Stimulated activated CD8-positive, alpha-beta memory T cell treated with anti-CD3 and anti-CD28 coated beads, Interleukin-15, amount 100 ng/mL, for 24 hours (primary cell): ENCODE measurements around the gene HSPA4.
A peak's percentile ranks its signal among the peaks of the same experiment; 100 is the strongest.
"Not testable (repeated sequence)": the region's sequence is repeated elsewhere in the genome, so short reads cannot be mapped to it uniquely, and the experiment has no call there.

Experiments
- DNase-seq: peaks from one replicate; pipeline ENCODE4 v3.0.0-alpha.2; 2020; ENCODE audit warnings: low read depth

HSPA4 gene

DNA sequence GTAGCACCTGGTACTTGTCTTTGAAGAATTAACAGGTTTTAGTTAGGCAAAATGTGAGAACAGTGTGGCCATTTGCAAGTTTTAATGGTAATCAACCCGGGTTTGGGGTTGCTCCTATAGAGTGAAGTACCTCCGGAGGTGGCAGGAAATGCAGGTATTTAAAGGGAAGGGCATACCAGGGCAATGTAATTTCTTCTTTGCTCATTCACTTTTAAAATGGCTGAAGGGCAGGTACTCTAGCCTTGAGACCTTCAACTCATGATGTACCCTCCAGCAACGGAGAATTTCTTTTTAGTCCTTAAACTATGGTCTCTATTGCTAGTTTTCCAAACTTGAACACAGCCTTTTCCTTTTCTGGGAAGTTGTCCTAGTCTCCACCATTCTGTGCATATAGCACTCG is 1.3 kb upstream of the HSPA4 start:
- no peak for DNase-seq

DNA sequence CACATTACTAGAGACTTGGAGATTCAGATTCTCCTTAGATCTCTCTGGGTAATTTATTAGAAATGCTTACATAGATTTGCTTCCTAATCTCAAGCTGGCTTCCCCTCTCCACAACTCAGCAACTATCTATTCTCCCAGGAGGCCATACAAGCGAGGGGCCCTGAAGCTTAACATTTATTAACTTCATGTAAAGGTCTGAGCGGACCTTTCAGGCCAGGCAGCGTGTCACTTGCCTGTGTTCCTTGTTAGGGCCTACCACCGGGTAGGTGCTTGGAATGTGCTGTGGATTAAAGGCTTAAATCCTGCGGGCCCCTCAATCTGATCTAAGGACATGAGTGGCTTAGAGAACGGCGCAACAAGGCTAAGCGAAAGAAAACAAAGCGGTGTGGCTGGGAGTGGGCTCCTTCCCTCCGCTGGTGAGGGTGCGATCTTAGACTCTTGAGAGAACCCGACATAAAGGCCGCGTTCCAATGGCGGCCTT is 712 bp upstream of the HSPA4 start:
- no peak for DNase-seq

DNA sequence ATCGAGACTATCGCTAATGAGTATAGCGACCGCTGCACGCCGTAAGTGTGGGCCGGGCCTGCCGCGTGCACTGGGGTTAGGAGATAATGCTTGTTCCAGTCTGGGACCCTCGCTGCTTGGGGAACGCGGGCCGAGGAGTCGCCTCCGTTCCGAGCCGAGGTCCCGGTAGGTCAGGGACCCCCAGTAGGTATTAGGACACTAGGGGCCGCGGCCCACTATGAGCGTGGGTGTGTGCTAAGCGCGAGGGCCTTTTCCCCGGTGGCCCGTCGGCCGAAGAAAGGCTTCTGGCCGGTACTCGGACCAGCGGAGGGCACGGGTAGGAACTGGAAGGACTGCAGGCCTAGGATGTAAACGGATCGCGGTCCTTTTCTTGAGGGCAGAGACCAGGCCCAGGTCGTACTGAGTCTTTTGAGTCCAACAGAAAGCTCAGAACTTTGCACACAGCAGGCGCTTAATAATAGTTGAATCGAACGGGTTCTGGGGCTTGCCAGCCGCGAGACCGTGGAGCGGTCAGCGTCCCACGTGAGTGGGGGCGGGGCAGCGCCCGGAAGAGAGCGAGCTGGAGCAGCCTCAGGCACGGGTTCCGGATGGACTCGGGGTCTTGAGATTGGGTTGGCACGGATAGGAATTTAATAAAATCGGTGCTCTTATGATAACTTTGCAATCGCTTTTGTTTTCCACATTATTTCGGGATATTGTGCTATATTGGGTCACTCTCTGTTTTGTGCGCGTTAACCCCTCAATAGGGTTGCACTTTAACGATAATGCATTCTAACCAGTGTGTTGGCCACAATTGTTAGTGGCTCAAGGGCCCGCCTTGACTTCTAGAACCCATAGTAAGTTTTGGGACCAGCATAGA is 733 bp downstream of the HSPA4 start:
- peak; percentile 36 for DNase-seq

DNA sequence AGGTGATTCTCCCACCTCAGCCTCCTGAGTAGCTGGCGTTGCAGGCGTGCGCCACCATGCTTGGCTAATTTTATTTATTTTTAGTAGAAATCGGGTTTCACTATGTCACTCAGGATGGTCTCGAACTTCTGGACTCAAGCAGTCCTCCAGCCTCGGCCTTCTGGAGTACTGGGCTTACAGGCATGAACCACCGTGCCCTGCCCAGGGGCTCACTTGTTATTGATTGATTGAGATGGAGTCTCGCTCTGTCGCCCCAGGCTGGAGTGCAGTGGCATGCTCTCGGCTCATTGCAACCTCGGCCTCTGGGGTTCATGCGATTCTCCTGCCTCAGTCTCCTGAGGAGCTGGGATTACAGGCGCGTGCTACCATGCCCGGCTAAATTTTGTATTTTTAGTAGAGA is 1.6 kb downstream of the HSPA4 start:
- DNase-seq = no peak

DNA sequence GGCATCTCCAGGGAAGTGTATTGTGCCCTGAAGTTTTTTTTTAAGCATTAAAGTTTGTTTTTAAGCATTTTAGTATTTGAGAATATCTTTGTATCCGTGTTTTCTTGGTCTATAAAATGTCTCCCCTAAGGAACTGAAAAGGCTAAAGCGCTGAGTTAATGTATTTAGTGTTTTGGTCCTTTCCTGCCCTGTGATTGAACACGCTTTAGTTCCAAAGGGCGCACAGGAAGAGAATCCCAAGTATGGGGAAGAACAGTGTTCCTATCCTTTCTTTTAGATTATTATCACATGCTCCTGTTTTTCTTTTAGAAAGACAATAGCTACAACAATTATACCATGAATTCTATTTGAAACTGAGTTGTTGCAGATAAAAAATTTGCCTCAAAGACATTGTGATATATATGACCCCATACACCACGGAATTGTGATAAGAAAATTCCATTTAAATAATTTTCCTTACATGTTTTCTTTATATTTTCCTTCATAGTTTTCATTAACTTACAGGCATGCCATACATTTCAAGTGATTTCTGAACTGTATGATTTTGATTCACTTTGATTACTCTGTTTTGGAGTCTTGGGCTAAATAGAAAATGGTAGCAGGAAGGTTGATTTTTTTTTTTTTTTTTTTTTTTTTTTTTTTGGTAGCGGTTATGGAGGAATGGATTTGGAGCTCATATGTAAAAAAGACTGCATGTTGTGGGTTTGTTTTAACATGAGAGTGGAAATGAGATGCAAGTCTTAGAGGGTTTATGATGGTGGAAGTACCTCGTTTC is 3.1 kb downstream of the HSPA4 start:
- DNase-seq = no peak

DNA sequence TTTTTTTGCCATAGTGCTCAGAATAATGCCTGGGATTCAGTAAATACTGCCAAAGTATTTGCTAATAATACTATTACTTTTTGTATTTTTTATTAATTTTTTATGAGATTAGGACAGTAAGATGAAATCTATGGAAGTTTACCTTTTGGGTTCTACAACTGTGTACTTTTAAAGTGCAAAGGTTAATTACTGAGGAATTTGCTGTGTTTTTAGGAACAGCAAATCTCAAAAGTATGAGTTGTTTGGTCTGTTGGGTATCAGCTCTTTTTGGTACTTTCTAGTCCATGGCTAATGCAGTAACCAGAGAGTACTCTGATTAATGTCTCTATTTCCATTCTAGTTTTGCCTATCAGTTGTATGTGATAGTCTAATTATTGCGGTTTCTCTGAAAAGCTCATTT is 5.1 kb downstream of the HSPA4 start:
- DNase-seq = no peak

DNA sequence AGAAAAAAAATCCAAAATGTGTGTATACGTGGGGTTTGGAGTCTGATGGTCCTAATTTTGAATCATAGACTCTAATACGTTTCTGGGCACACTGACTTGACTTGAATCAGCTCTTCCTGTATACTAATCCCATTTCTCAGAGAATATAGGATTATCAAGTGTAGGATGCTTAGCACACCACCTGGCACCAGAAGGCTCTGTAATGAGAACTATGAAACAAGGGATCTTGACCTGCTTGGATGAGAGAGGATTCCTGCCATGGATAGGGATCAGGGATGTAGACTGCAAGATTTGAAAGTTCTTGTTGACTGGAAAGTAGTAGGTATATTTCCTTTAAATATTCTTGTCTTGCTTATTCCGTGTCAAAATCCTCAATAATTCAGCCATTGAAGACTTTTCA is 7.8 kb downstream of the HSPA4 start:
- no peak for DNase-seq

DNA sequence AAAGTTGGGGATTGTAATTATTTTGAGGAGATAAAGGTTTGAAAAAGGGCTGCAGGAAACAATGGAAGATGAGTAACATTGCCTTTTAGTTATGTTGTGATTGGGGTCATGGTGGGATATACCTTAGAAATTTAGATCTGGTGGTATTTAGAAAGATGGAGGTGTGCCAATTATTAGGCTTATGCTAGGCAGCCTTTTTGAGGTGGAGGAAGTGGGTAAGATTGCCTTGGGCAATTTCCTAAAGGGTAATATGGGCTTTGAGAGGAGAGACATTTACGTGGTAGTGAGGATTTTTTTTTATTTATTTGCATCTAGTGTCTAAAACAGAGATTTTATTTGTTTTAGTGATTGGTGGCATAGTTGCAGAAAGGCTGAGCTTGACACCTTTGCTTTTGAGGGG is 10.5 kb downstream of the HSPA4 start:
- DNase-seq = no peak

DNA sequence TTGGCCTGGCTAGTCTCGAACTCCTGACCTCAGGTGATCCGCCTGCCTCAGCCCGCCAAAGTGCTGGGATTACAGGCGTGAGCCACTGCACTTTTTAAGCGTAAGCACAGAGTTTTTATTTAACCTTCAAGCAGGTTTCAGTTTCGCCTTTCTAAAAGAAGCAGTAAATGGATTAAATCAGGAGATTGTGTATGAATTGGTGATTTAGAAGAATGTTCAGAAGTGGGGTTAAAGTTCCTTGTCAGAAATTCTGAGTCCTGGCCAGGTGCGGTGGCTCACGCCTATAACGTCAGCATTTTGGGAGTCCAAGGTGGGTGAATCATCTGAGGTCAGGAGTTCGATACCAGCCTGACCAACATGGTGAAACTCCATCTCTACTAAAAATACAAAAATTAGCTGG is 12.2 kb downstream of the HSPA4 start:
- no peak for DNase-seq

DNA sequence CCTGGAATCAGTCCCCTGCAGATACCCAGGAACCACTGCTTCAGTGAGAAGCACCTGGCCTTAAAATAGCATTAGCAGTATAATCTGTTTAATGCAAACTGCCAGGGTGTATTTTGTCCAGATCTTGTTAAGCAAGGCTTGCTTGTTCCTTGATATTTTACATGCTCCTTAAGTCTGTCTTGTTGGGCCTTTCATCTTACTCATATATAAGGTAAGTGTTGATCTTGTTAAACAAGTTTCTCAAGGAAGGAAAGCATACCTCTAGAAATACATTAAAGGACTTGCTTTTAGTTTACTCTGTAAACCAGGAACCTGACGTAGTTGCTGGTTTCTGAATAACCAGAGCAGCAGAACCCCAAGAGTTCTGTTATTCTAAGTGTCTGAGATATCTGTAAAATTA is 13.7 kb downstream of the HSPA4 start:
- DNase-seq = no peak

DNA sequence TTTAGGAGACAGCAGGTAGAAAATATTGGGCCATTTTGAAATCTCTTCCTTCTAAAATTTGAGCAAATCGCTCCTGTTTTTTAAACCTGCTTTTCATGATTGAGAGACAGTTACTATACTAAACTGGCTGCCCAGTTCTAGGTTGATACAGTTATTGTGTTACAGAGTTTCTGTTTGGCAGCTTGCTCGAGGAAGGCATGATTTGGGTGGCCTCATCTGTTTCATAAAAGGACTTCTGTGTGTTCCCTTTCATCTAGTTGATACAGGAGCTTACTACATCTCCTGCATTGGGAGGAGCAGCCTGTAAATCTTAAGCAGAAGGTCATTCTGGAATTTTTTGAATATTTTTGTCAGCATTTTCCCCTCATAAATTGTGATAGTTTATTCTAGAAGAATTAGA is 14.2 kb downstream of the HSPA4 start:
- no peak for DNase-seq

DNA sequence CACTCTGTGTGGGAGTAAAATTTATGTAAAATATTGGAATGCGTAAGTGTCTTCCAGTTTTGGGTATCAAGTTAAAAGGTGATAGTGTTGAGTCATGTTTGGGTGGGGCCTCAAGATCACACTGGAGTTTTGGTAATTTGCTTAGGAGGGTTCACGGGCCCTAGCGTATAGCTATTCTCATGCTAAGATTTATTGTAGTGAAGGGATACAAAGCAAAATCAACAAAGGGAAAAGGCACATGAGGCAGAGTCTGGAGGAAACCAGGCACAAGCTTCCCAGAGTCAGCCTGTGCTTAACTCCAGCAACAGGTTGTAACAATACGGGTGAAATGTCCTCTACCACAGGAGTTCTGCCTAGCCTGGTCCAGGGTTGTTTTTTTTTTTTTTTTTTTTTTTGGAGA is 20.2 kb downstream of the HSPA4 start:
- no peak for DNase-seq

DNA sequence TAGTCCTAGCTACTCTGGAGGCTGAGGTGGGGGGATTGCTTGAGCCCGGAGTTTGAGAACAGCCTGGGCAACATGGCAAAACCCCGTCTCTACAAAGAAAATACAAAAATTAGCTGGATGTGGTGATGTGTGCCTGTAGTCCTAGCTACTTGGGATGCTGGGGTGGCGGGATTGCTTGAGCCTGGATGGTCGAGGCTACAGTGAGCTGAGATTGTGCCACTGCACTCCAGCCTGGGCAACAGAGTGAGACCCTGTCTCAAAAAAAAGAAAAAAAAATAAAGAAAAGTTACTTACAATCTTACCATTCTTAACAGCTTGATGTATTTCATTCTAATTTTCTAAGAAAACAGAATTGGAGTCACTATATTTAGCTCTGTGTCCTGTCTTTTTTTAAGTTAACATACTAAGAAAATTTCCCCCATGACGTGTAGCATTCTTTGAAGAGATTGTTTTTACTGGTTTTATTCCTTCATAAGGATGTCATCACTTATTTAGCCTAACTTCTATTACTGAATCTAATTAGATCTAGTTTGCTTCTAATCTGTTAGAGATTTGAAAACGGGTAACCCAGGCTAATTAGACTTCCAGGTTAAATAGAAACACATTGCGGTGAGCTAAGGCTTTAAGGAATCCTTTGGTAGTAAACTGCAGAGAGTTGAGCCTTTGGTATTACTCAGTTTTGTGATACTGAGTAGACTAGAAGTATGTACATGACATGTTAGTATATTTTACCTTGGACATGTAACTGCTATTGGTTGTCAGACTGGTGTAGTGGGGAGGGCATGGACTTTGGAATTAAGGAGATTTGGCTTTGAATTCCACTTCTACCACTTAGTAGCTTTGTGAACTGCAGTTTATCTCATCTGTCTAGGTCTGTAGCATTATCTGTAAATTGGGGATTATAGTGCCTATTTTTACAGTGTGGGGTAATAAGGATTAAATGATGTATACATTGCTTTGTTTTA is 24.0 kb downstream of the HSPA4 start:
- no peak for DNase-seq

DNA sequence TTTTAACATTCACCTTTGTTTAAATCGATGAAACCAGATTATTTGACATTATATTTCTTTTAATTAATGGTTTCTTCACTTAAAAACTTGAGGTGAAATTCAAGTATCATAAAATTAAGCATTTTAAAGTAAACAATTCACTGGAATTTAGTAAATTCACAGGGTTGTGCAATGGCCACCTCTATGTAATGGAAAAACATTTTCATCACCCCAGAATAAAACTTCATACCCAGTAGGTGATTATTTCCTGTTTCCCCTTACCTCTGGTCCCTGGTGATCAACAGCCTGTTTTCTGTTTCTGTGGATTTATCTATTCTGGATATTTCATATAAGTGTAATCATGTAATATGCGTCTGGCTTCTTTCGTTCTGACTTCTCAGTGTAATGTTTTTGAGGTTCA is 27.2 kb downstream of the HSPA4 start:
- no peak for DNase-seq

DNA sequence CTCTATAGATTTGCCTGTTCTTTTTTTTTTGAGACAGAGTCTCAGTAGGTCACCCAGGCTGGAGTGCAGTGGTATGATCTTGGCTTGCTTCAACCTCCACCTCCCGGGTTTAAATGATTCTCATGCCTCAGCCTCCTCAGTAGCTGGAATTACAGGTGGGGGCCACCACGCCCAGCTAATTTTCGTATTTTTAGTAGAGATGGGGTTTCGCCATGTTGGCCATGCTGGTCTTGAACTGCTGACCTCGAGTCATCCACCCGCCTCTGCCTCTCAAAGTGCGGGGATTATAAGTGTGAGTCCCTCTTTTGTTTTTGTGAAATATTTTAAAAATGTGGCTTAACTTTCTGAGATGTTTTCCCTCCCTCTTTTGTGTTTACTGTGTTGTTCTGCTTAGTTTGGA is 29.2 kb downstream of the HSPA4 start:
- no peak for DNase-seq

DNA sequence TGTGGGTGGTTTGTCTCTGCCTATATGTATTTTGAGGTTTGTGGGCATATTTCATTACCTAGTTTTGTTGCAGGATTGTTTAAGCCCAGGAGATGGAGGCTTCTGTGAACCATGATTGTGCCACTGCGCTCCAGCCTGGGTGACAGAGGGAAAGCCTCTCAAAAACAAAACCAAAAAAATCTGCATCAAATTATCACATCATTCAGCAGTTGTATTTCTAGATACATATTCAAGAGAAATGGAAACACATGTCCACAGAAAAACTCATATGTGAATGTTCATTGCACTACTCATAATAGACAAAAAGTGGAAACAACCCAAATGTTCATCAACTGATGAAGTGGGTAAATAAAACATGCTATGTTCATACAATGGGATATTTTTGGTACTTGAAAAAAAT is 29.9 kb downstream of the HSPA4 start:
- DNase-seq = no peak

DNA sequence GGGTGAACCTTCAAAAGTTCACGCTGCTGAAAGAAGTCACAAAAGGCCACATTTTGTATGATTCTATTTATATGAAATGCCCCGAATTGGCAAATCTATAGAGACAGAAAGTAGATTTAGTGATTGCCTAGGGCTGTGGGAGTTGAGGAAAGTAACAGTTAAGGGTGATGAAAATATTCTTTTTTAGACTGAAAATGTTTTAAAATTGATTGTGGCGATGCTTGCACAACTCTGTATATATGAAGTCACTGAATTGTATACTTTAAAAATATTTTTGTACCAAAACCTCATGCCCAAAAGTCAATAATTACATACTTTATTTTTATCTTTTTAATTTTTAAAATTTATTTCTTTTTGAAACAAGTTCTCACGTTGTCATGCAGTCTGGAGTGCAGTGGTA is 30.3 kb downstream of the HSPA4 start:
- DNase-seq = no peak

DNA sequence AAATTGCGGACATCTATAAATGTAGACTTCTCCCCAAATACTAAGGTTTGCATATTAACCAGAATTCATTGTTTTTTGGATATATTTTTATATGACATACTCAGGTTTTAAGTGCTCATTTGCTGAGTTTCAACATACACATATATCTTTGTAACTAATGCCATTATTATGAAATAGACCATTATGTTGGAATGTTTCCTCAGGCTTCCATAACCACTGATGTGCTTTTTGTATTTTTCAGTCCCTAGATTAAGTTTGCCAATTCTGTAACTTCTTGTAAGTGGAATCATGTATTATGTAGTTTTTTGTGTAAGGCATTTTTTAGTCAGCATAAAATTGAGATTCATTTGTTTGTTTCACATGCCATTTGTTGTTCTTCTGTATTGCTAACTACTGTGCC is 32.1 kb downstream of the HSPA4 start:
- DNase-seq = no peak

DNA sequence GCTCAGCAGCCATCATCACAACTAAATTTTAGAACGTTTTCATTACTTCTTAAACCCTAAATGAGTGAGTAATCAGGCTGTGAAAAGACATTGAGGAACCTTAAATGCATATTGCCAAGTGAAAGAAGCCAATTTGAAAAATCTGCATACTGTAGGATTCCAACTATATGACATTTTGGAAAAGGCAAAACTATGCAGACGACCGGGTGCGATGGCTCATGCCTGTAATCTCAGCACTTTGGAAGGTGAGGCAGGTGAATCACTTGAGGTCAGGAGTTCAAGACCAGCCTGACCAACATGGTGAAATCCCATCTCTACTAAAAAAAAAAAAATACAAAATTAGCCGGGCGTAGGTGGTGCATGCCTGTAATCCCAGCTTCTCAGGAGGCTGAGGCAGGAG is 33.4 kb downstream of the HSPA4 start:
- DNase-seq = not testable (repeated sequence)

DNA sequence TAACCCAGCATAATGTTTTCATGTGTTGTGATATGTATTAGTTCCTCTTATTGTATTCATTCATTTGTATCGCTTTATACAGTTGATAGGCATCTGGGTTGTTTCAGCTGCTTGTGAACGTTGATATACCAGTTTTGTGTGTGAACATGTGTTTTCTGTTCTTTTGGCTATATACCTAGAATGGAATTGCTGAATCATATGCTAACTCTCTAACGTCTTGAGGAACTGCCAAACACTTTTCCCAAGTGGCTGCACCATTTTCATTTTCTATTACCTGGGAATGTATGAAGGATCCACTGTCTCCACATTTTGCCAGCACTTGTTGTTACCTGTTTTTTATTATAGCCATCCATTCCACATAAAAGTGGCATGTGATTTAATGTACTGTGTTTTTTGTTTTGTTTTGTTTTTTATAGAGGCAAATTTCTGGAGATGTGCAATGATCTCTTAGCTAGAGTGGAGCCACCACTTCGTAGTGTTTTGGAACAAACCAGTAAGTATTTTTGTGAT is 34.6 kb downstream of the HSPA4 start:
- no peak for DNase-seq

DNA sequence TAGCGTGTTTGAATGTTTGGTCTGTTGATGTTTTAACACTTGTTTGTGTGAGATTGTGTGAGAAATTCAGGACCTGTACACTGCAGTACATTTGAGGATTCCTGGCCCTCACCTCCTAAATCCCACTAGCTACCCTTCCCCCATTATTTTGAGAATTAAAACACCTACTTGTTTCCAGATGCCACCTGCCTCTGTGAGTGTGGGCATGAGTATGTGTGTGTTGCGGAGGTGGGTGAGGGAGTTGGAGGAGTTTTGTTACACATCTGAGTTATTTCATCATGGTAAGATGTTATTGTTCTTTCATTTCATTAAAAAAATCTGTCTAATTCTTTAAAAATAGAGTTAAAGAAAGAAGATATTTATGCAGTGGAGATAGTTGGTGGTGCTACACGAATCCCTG is 36.3 kb downstream of the HSPA4 start:
- DNase-seq = no peak

DNA sequence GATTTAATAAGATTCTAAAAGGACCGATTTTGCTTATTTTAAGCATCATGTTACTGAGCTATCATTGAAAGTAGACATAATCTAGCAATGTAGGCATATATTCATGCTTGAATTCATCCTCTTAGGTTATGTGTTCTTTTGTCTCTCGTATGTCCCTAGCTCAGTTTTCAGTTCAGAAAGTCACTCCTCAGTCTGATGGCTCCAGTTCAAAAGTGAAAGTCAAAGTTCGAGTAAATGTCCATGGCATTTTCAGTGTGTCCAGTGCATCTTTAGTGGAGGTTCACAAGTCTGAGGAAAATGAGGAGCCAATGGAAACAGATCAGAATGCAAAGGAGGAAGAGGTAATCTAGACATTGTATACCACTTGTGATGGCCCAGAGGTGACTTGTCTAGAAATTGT is 39.2 kb downstream of the HSPA4 start:
- no peak for DNase-seq
